PC-3 (cell line): ENCODE measurements around the gene SCUBE1.

Experiments
- CTCF ChIP-seq: fragments of 300-600 bp; sonication (generic); conservative IDR thresholded peaks from 2 replicates; pipeline ENCODE4 v1.5.1; 2017; ENCODE audit warnings: antibody characterized with exemption, low read depth, mild to moderate bottlenecking, low read length
- EZH2phosphoT487 ChIP-seq: fragments of 300-600 bp; sonication (generic); IDR thresholded peaks from 2 replicates; pipeline ENCODE4 v1.6.1; 2018; ENCODE audit warnings: mild to moderate bottlenecking, antibody characterized with exemption, low read length, borderline replicate concordance

- no peak for TF ChIP-seq CTCF
- TF ChIP-seq EZH2phosphoT487 = no peak
These were observed 55.7 kb downstream of the SCUBE1 start for GRCh38 chr22:43287441-43287840.
